GM12878 (cell line): ENCODE measurements around the gene MCC. TPM values are rescaled to one million over a fixed set of nuclear protein-coding genes. Genes with fewer than 3 reads are reported as not detected.

Experiments
- ATAC-seq: fragments of 200-7000 bp; cut with Tn5 transposase; 3 replicates; pipeline ENCODE4 v1.9.1; 2020; ENCODE audit warnings: mild to moderate bottlenecking, moderate library complexity
- BruUV-seq: library from RNA; stranded (reverse); fragments of 400-500 nt; replicated peaks from 2 replicates; lab custom pipeline; 2021; lab: Mats Ljungman, UMichigan
- CTCF ChIA-PET: fragments of 300-600 bp; sonication (Branson Sonifier 250); formaldehyde crosslinking; extraction: SDS; loops from one replicate; lab custom pipeline; 2021; ENCODE audit warnings: inconsistent platforms; lab: Yijun Ruan, JAX
- POLR2A ChIA-PET: fragments of 350-600 bp; formaldehyde crosslinking; extraction: SDS; loops from one replicate; lab custom pipeline; 2021; ENCODE audit warnings: inconsistent platforms; lab: Charles Lee
- RAD21 ChIA-PET: fragments of 300-600 bp; sonication (Branson Sonifier 250); formaldehyde crosslinking; loops from one replicate; lab custom pipeline; 2023; ENCODE audit warnings: antibody characterized with exemption; ENCODE audit not compliant: unreplicated experiment; lab: Charles Lee
- SMC1A ChIA-PET: fragments of 300-600 bp; sonication (Branson Sonifier 250); formaldehyde crosslinking; loops from one replicate; lab custom pipeline; 2023; ENCODE audit not compliant: unreplicated experiment, uncharacterized antibody; lab: Charles Lee
- DNase-seq: peaks from one replicate; pipeline ENCODE4 v3.0.0-alpha.2; 2011; ENCODE audit warnings: low read depth, low spot score
- FAIRE-seq: peaks from 3 replicates; lab custom pipeline; 2011; peaks lifted over from hg19 to GRCh38; lab: Jason Lieb, UNC
- H2AFZ ChIP-seq: 2 replicates; pipeline ENCODE4 v1.6.0; 2011; ENCODE audit warnings: low read depth, low read length, control low read depth; ENCODE audit not compliant: control insufficient read depth
- H3K27ac ChIP-seq: 2 replicates; pipeline ENCODE4 v1.5.1; 2011; ENCODE audit warnings: control low read depth; ENCODE audit not compliant: control insufficient read depth, insufficient read depth
- H3K27me3 ChIP-seq, 2 experiments: replicated peaks in 1 of 2; 2 replicates each; pipeline versions ENCODE4 v1.6.0 to v1.6.1; 2011; ENCODE audit warnings: low read length in 1 of 2; ENCODE audit not compliant: control insufficient read depth in 2 of 2, insufficient read depth in 2 of 2
- H3K36me3 ChIP-seq, 2 experiments: 2 replicates each; pipeline ENCODE4 v1.5.1; 2011; ENCODE audit warnings: low read length in 1 of 2; ENCODE audit not compliant: control insufficient read depth in 2 of 2, insufficient read depth in 2 of 2
- H3K4me1 ChIP-seq: 2 replicates; pipeline ENCODE4 v1.6.1; 2011; ENCODE audit warnings: mild to moderate bottlenecking, low read length, moderate library complexity, mixed read lengths; ENCODE audit not compliant: control insufficient read depth, insufficient read depth
- H3K4me2 ChIP-seq: 2 replicates; pipeline ENCODE4 v1.6.0; 2011; ENCODE audit warnings: control low read depth; ENCODE audit not compliant: control insufficient read depth, insufficient read depth
- H3K4me3 ChIP-seq: fragments of 200-600 bp; sonication (generic); 2 replicates; pipeline ENCODE4 v1.5.1; 2016
- H3K79me2 ChIP-seq: 2 replicates; pipeline ENCODE4 v1.6.0; 2011; ENCODE audit warnings: low read length; ENCODE audit not compliant: control insufficient read depth, insufficient read depth
- H3K9ac ChIP-seq: 2 replicates; pipeline ENCODE4 v1.8.0; 2011; ENCODE audit warnings: low read length, control low read depth, mixed read lengths; ENCODE audit not compliant: control insufficient read depth, insufficient read depth
- H3K9me3 ChIP-seq: replicated peaks from 3 replicates; pipeline ENCODE4 v1.5.1; 2011; ENCODE audit warnings: mild to moderate bottlenecking, low read length; ENCODE audit not compliant: control insufficient read depth, insufficient read depth
- H4K20me1 ChIP-seq: 2 replicates; pipeline ENCODE4 v1.6.0; 2011; ENCODE audit not compliant: control insufficient read depth, insufficient read depth
- CEBPZ ChIP-seq: fragments of 150-350 bp; IDR thresholded peaks from 2 replicates; pipeline ENCODE4 v1.6.1; 2016; ENCODE audit warnings: low read depth, low read length
- CUX1 ChIP-seq: IDR thresholded peaks from 2 replicates; pipeline ENCODE4 v1.6.1; 2012; ENCODE audit warnings: improper control_type of control experiment, low read depth, low read length; ENCODE audit not compliant: insufficient replicate concordance
- E2F4 ChIP-seq: IDR thresholded peaks from 2 replicates; pipeline ENCODE4 v1.6.1; 2012; ENCODE audit warnings: low read depth, low read length, improper control_type of control experiment
- IRF5 ChIP-seq: fragments of 450-650 bp; IDR thresholded peaks from 2 replicates; pipeline ENCODE4 v1.6.1; 2017; ENCODE audit warnings: borderline replicate concordance
- JUNB ChIP-seq: IDR thresholded peaks from 2 replicates; pipeline ENCODE4 v1.6.1; 2016; ENCODE audit warnings: antibody characterized with exemption, mild to moderate bottlenecking
- RAD51 ChIP-seq: fragments of 450-650 bp; IDR thresholded peaks from 2 replicates; pipeline ENCODE4 v1.6.1; 2016; ENCODE audit warnings: moderate library complexity, mild to moderate bottlenecking, inconsistent platforms
- RFX5 ChIP-seq: IDR thresholded peaks from 2 replicates; pipeline ENCODE4 v1.6.1; 2011; ENCODE audit warnings: low read depth, low read length, improper control_type of control experiment
- SP1 ChIP-seq: IDR thresholded peaks from one replicate; pipeline ENCODE4 v1.6.1; 2011; ENCODE audit warnings: low read depth, low read length
- TBL1XR1 ChIP-seq: IDR thresholded peaks from 2 replicates; pipeline ENCODE4 v1.6.1; 2012; ENCODE audit warnings: low read depth, low read length, improper control_type of control experiment
- WGBS: methylation state at CpG from one replicate; pipeline ENCODE4 v1.1.6; 2016; ENCODE audit warnings: low lambda C conversion rate; ENCODE audit not compliant: insufficient replicate concordance, insufficient coverage; ENCODE audit errors: missing lambda C conversion rate; 5-methylcytosine and 5-hydroxymethylcytosine counted together
- in situ Hi-C: fragments of 300-500 bp; cut with MboI; formaldehyde crosslinking; loops from 9 replicates; pipeline ENCODE4 v1.14.3; 2018; ENCODE audit warnings: mixed read lengths
- intact Hi-C: fragments of 100-400 bp; cut with micrococcal nuclease; formaldehyde crosslinking; loops from one replicate; pipeline ENCODE4 v1.14.2; 2022; ENCODE audit not compliant: unreplicated experiment
- polyA plus RNA-seq, 11 experiments: library from polyadenylated mRNA; depleted of rRNA in 4 of 11; unstranded in 6 of 11; stranded (reverse) in 5 of 11; fragments of >200 nt; fragmentation: Nextera tagmentation in 4 of 11; fragmentation: Illumina TruSeq in 1 of 11; extraction: Ambion mirVana in 4 of 11; extraction: Trizol in 1 of 11; gene quantifications; 1 replicate in 1 of 11; 2 replicates in 10 of 11; pipeline versions ENCODE4 v1.2.1 to v1.2.3, GENCODE V29; 2011 to 2016; ENCODE audit warnings: inconsistent platforms in 2 of 11, missing spikeins in 2 of 11, low read depth in 1 of 11
- total RNA-seq, 4 experiments: library from RNA; depleted of rRNA in 3 of 4; stranded (reverse); fragments of >200 nt in 3 of 4; fragmentation: Illumina TruSeq in 1 of 4; extraction: Trizol in 1 of 4; gene quantifications; 2 replicates each; pipeline versions ENCODE4 v1.2.1 to v1.2.3, GENCODE V29; 2013 to 2021

MCC gene
- total and polyA plus RNA-seq, 10 of the 15 experiments (the other 5 are each of a cell fraction or from before 2014, with no cell fraction given): 0.03 to 0.86 (median 0.16) TPM

- TF ChIP-seq CUX1: no peak
Measured at GRCh38 chr5:113017881-113018635, 470.2 kb downstream of the MCC start (continued).

GRCh38 chr5:113005454-113005853 lies 482.8 kb downstream of the MCC start:
- no peaks in the 10 kb centered on the region for H3K79me2 ChIP-seq
- H3K4me1 ChIP-seq: no peaks in the 10 kb centered on the region
- ChIA-PET SMC1A (interaction anchor here (4.6 kb wide), 1 partner anchor 9 kb away, joined by 20 read pairs; no protein-coding TSS in a partner anchor), RAD21 (no interaction called here), POLR2A (no interaction called here), CTCF (interaction anchor here (4.1 kb wide), 1 partner anchor 9 kb away, joined by 37 read pairs; no protein-coding TSS in a partner anchor)
- peaks cover 8 to 28% of the 10 kb centered on the region in 2 experiments; a peak in 3 of 4 replicates for H3K36me3 ChIP-seq
- H3K4me2 ChIP-seq: no peak overlapping the region
- no peak overlapping the region for H3K4me3 ChIP-seq
- no TSS peak for BruUV-seq
- FAIRE-seq (no peak), ATAC-seq (no peak), DNase-seq (no peak)
- WGBS: 96% methylated on average over 1 of the region's 1 CpG
- H3K9me3 ChIP-seq: no peaks in the 10 kb centered on the region
- H3K27me3 ChIP-seq: no peaks in the 10 kb centered on the region
- no peaks in the 10 kb centered on the region for H4K20me1 ChIP-seq
- no peak overlapping the region for H3K27ac ChIP-seq
- intact Hi-C loops: no loop called here
- in situ Hi-C loops: no loop called here
- H3K9ac ChIP-seq: no peak overlapping the region
- H2AFZ ChIP-seq: no peak overlapping the region
- TF ChIP-seq RAD51 (no peak), E2F4 (no peak), IRF5 (no peak), CEBPZ (no peak), SP1 (no peak), JUNB (no peak), TBL1XR1 (no peak), RFX5 (no peak)
